Stimulated activated memory B cell treated with anti-CD40 and anti-IgM and Interleukin-4, amounts not matched to agents 10 μg/mL and 1 μg/mL and 100 μg/mL, for 72 hours (primary cell): ENCODE measurements around the gene GLRA3.
"Not testable (repeated sequence)": the region's sequence is repeated elsewhere in the genome, so short reads cannot be mapped to it uniquely, and the experiment has no call there.

Experiments
- ATAC-seq: fragments of 150-1000 bp; cut with Tn5 transposase; 2 replicates; pipeline ENCODE4 v1.10.0; 2021
- H3K27ac Mint-ChIP-seq: one replicate; pipeline ENCODE4 v1.8.0; 2022; ENCODE audit warnings: mild to moderate bottlenecking, mixed read lengths
- H3K27me3 Mint-ChIP-seq: one replicate; pipeline ENCODE4 v1.8.0; 2022; ENCODE audit warnings: mixed read lengths
- H3K36me3 Mint-ChIP-seq: one replicate; pipeline ENCODE4 v1.8.0; 2022; ENCODE audit warnings: mixed read lengths
- H3K4me1 Mint-ChIP-seq: one replicate; pipeline ENCODE4 v1.8.0; 2022; ENCODE audit warnings: mixed read lengths
- H3K4me3 Mint-ChIP-seq: one replicate; pipeline ENCODE4 v1.8.0; 2022; ENCODE audit warnings: mild to moderate bottlenecking, moderate library complexity, mixed read lengths
- H3K9me3 Mint-ChIP-seq: one replicate; pipeline ENCODE4 v1.8.0; 2022; ENCODE audit warnings: mixed read lengths

The GLRA3 gene

DNA sequence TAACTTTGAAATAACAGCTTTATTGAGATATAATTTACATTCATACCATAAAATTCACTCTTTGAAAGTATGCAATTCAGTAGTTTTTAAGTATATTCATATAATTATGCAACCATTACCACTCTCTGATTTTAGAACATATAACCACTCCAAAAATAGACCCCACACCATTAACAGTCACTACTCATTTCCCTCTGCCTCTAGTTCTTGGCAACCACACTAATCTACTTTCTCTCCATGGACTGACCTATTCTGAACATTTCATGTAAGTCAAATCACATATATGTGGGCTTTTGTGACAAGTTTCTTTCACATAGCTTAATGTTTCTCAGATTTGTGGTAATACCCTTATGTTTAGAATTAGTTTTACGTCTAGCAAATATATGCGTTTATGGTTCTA is 19.5 kb upstream of the GLRA3 start:
- Mint-ChIP-seq H3K36me3 (no peaks in the 10 kb centered on the region), H3K9me3 (peaks cover 3% of the 10 kb centered on the region), H3K4me3 (no peak overlapping the region), H3K27me3 (no peaks in the 10 kb centered on the region), H3K4me1 (no peaks in the 10 kb centered on the region), H3K27ac (no peak overlapping the region)
- no peak for ATAC-seq

DNA sequence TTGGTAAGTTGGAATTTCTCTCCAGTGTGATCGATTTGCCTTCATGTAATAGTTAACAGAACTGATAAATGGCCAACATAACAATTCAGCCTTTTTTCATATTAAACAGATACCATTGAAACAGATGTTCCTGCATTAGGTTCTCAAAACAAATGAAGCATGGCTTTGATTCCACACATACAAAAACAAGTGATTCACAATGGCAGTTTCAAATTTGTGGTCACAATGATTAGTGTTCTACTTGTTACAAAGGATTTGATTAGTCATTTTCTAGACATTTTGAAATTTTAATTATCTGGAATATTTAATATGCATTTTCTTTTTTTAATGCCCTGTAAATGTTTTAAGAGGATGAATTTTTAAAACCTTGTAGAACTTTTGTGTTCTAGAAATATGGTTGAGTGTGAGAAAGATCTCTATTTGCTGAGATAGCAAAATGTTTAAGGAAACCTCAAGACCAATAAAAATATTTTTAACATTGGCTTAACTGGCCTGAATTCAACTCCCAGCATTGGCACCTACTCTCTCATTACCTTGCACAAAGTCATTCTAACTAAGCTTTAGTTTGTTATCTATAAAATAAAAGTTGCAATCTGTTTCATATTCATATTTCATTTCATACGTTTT is 18.9 kb upstream of the GLRA3 start:
- Mint-ChIP-seq H3K4me3 (no peak overlapping the region), H3K9me3 (peaks cover 3% of the 10 kb centered on the region), H3K27me3 (no peaks in the 10 kb centered on the region), H3K27ac (no peak overlapping the region), H3K36me3 (no peaks in the 10 kb centered on the region), H3K4me1 (no peaks in the 10 kb centered on the region)
- ATAC-seq: no peak

DNA sequence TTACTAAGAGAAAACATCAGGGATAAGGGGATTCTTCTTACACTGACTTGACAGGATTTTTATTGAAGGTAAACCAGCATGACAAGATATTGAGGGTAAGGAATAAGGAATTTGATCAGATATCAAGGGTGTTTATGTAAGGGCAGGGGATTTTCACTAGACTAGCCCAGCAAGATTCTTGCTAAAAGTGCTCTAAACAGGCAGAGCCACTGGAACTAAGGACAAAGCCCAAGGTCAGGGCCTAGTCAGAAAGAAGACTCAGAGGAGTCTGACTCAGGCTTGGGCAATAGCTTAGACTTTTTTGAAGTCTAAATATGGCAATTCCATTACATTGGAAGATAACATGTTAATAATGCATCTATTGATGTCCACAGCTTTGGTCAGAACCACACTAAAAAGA is 6.5 kb upstream of the GLRA3 start:
- peaks cover 7% of the 10 kb centered on the region for H3K9me3 Mint-ChIP-seq
- no peak for ATAC-seq
- no peaks in the 10 kb centered on the region for H3K36me3 Mint-ChIP-seq
- H3K4me1 Mint-ChIP-seq: no peaks in the 10 kb centered on the region
- no peak overlapping the region for H3K27ac Mint-ChIP-seq
- H3K27me3 Mint-ChIP-seq: no peaks in the 10 kb centered on the region
- no peak overlapping the region for H3K4me3 Mint-ChIP-seq

DNA sequence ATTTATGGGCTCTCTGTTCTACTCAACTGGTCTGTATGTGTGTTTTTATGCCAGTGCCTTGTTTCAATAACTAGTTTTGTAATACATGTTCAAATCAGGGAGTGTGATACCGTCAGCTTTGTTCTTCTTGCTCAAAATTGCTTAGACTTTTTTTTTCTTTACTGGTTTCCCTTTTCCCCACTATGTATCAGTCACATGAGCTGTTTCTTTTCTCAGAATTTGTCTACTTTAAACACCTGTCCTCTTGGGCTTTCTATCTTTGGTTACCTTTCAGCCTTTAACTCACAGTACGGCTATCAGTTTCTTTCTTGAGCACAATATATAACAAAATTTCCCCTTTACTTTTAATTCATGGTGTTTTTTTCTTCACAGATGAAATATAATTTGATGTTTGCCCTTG is 5.4 kb upstream of the GLRA3 start:
- ATAC-seq: no peak
- no peaks in the 10 kb centered on the region for H3K36me3 Mint-ChIP-seq
- peaks cover 6% of the 10 kb centered on the region for H3K4me1 Mint-ChIP-seq

DNA sequence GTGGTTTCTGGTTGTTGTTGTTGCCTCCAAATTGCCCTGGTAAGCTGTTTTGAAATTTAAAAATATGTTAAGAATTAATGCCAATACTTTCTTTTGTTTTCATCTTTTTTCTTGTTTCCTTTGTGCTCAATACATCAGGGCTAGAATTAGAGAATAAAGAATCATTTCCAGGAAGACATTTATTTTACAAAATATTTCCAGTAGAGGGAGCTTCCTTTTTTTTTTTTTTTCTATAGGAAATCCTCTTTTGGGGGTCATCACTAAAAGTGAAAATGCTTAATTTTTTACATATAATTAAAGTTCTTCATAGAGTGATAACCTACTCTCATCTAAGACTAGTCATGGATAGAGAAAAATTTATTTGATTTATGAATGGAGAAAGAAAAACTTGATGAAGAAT is 2.4 kb downstream of the GLRA3 start:
- no peak for ATAC-seq
- Mint-ChIP-seq H3K27me3 (no peaks in the 10 kb centered on the region), H3K4me3 (no peak overlapping the region), H3K36me3 (no peaks in the 10 kb centered on the region), H3K27ac (no peak overlapping the region), H3K4me1 (peaks cover 11% of the 10 kb centered on the region), H3K9me3 (no peaks in the 10 kb centered on the region)

More for the DNA sequence above, 5.4 kb upstream of the GLRA3 start:
- Mint-ChIP-seq H3K4me3 (no peak overlapping the region), H3K27me3 (no peaks in the 10 kb centered on the region), H3K9me3 (peaks cover 3% of the 10 kb centered on the region), H3K27ac (no peak overlapping the region)

DNA sequence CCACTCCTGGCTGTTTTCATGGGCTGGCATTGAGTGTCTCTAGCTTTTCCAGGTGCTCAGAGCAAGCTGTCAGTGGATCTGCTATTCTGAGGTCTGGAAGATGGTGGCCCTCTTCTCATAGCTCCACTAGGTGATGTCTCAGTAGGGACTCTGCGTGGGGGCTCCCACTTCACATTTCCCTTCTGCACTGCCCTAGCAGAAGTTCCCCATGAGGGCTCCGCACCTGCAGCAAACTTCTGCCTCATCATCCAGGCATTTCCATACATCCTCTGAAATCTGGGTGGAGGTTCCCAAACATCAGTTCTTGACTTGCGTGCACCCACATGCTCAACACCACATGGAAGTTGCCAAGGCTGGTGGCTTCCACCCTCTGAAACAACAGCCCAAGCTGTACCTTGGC is 13.8 kb downstream of the GLRA3 start:
- H3K27me3 Mint-ChIP-seq: no peaks in the 10 kb centered on the region
- H3K27ac Mint-ChIP-seq: no peak overlapping the region
- no peak overlapping the region for H3K4me3 Mint-ChIP-seq
- peaks cover 10% of the 10 kb centered on the region for H3K9me3 Mint-ChIP-seq
- ATAC-seq: no peak
- H3K36me3 Mint-ChIP-seq: no peaks in the 10 kb centered on the region
- peaks cover 19% of the 10 kb centered on the region for H3K4me1 Mint-ChIP-seq

DNA sequence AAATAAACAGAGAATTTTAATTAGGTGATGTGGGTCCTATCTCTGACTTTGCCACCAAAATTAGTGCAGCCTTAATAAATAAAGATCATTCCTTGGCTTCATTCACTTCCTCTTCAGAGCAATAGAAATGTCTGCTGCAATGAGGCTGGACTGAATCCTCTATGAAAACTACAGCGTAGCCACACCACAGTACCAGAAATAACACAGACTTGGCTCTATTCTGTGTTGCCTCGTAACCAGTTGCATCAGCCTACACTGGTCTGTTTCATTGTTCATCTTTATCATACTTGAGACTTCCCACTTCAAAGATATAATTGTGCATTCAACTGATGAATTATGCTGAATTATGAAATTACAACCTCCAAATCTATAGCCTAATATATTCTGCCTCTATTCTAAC is 15.8 kb downstream of the GLRA3 start:
- Mint-ChIP-seq H3K4me1 (peaks cover 19% of the 10 kb centered on the region), H3K27ac (no peak overlapping the region), H3K9me3 (peaks cover 10% of the 10 kb centered on the region), H3K36me3 (no peaks in the 10 kb centered on the region), H3K27me3 (no peaks in the 10 kb centered on the region), H3K4me3 (no peak overlapping the region)
- no peak for ATAC-seq

DNA sequence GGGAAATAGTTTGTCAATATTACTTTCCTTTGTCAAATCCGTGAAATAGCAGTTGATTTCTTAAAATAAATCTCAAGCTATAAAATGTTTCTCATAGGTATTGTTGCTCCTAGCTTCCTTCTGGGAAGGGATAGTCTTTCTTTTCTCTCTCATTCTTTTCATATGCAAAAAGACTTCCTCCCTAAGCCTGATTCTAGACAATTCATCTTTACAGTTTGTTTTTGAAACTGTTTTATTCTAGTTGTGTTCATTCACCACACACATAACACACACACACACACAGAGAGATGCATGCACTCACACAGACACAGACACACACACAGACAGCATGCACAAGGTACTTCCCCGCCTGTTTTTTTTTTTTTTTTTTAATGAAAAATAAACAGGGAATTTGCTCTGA is 18.2 kb downstream of the GLRA3 start:
- Mint-ChIP-seq H3K36me3 (no peaks in the 10 kb centered on the region), H3K27me3 (no peaks in the 10 kb centered on the region), H3K4me1 (peaks cover 19% of the 10 kb centered on the region), H3K4me3 (no peak overlapping the region), H3K27ac (no peak overlapping the region), H3K9me3 (peaks cover 7% of the 10 kb centered on the region)
- ATAC-seq: no peak

DNA sequence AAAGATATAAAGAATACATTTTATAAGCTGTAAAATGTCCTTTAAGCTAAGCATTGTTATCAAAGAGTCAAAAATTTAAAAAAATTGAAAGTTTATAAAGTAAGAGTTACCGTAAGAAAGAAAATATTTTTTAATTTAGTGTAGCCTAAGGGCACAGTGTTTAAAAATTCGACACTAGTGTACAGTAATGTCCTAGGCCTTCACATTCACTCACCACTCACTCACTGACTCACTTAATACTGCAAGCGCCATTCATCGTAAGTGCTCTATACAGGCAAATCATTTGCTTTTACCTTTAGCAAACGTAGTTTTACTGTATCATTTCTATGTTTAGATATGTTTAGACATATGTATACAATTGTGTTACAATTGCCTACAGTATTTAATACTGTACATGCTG is 20.2 kb downstream of the GLRA3 start:
- peaks cover 4% of the 10 kb centered on the region for H3K9me3 Mint-ChIP-seq
- no peaks in the 10 kb centered on the region for H3K27me3 Mint-ChIP-seq
- no peak overlapping the region for H3K4me3 Mint-ChIP-seq
- no peak for ATAC-seq
- no peak overlapping the region for H3K27ac Mint-ChIP-seq
- no peaks in the 10 kb centered on the region for H3K36me3 Mint-ChIP-seq
- peaks cover 19% of the 10 kb centered on the region for H3K4me1 Mint-ChIP-seq

DNA sequence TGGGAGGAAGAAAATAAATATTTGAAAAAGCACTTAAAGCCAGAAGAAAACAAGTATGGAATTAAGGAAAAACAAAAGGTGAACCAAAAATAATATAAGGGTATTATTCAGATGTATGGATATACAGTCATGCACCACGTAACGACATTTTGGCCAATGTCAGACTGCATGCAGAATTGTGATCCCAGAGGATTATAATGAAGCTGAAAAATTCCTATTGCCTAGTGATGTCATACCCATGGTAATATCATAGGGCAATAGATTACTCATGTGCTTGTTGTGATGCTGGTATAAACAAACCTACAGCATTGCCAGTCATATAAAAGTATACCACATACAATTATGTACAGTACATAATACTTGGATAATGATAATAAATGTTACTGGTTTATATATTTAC is 20.9 kb downstream of the GLRA3 start:
- Mint-ChIP-seq H3K9me3 (no peaks in the 10 kb centered on the region), H3K27me3 (no peaks in the 10 kb centered on the region), H3K4me3 (no peak overlapping the region), H3K36me3 (no peaks in the 10 kb centered on the region), H3K4me1 (peaks cover 19% of the 10 kb centered on the region), H3K27ac (no peak overlapping the region)
- ATAC-seq: no peak

DNA sequence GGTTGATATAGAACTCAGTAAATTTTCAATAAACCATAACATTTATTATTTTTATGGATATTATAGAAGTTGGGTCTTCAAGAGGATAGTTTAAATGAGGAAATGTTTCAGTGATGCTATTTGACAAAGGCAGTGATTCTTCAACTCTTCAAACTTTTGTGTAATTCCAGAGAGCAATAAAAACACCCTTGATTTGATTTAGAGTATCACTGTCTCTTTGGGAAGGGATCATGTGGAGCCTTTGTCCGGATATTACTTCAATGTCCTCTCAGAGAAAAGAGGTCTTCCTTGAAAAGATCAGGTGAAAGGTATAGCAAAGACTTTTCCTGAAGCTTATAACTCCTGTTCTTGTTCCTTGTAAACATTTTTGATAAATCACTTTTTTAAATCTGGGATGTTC is 23.3 kb downstream of the GLRA3 start:
- Mint-ChIP-seq H3K9me3 (peaks cover 8% of the 10 kb centered on the region), H3K36me3 (no peaks in the 10 kb centered on the region), H3K27ac (no peak overlapping the region), H3K4me1 (peaks cover 2% of the 10 kb centered on the region), H3K27me3 (no peaks in the 10 kb centered on the region), H3K4me3 (no peak overlapping the region)
- no peak for ATAC-seq

DNA sequence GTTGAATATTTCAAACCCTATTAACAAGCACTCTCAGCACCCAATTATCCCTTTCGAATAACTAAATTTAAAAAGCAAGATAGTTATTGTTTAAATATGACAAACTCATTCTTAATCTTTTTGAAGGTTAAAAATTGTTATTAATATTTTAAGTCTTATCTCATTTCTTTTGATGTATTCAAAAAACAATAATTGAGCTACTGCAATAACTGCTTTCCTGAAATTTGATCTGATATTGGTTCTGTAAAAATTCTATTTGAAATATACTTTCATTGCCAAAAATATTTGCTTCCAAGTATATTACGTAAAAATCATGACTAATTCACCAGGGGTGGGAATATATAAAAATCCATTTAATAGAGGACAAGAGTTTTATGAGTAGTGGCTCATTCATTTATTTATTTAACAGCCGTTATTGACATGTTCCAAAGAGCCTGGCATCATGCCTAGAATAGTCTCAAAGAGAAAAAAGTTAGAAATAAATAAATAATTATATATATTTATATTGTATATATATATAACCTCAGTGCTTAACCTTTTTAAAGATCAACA is 34.4 kb downstream of the GLRA3 start:
- no peaks in the 10 kb centered on the region for H3K27me3 Mint-ChIP-seq
- H3K4me1 Mint-ChIP-seq: no peaks in the 10 kb centered on the region
- H3K4me3 Mint-ChIP-seq: no peak overlapping the region
- H3K36me3 Mint-ChIP-seq: no peaks in the 10 kb centered on the region
- no peak overlapping the region for H3K27ac Mint-ChIP-seq
- H3K9me3 Mint-ChIP-seq: peaks cover 6% of the 10 kb centered on the region
- ATAC-seq: no peak

DNA sequence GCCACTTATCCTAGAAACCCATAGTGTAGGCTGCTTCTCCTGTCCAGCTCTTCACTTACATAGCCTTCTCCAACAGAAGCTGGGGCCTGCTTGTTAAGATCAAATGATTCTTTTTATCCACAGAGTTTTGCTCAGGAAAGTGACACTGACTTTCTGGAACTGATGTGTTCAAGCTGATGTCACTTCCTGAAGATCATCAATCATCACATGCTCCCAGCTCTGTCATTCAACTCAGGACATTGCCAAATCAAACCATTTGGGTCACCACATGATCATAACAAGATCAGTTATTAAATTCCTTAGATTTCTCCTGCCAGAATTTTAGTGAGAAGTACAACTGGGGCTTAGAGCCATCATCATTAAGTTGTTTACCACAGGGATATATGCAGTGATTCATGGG is 39.4 kb downstream of the GLRA3 start:
- no peaks in the 10 kb centered on the region for H3K4me1 Mint-ChIP-seq
- ATAC-seq: no peak

DNA sequence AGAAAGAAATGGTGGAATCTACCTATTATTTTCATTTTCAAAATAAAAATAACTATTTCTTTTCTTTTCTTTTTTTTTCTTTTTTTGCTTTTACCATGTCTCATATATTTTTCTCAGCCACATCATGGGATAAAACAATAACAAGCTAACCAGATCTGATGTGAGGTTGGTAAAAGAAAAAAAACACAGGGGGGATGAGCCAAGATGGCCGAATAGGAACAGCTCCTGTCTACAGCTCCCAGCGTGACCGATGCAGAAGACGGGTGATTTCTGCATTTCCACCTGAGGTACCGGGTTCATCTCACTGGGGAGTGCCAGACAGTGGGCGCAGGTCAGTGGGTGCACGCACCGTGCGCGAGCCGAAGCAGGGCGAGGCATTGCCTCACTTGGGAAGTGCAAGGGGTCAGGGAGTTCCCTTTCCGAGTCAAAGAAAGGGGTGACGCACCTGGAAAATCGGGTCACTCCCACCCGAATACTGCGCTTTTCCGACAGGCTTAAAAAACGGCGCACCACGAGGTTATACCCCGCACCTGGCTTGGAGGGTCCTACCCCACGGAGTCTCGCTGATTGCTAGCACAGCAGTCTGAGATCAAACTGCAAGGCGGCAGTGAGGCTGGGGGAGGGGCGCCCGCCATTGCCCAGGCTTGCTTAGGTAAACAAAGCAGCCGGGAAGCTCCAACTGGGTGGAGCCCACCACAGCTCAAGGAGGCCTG is 50.6 kb downstream of the GLRA3 start:
- H3K36me3 Mint-ChIP-seq, H3K4me1 Mint-ChIP-seq, ATAC-seq, H3K4me3 Mint-ChIP-seq, H3K9me3 Mint-ChIP-seq, H3K27ac Mint-ChIP-seq, H3K27me3 Mint-ChIP-seq: not testable (repeated sequence)

More for the DNA sequence above, 39.4 kb downstream of the GLRA3 start:
- H3K27ac Mint-ChIP-seq: no peak overlapping the region
- no peaks in the 10 kb centered on the region for H3K36me3 Mint-ChIP-seq
- H3K27me3 Mint-ChIP-seq: no peaks in the 10 kb centered on the region
- H3K9me3 Mint-ChIP-seq: peaks cover 6% of the 10 kb centered on the region
- no peak overlapping the region for H3K4me3 Mint-ChIP-seq

DNA sequence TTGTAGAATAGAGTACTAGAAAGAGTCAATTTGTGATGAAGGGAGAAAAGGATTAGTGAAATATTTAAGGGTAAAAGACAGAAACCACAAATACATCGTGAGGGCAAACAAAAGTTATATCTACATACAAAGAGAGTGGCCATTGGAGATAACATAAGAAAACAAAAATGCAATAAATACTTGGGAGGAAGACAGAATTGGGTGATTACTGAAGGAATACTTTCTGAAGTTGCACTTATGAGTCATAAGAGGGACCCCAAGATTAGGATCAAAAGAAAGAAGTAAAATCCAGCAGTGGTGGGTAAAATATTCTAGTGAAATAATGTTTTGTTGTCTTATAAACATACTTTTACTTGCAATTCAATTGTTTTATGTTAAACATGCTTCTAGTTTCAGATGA is 53.7 kb downstream of the GLRA3 start:
- Mint-ChIP-seq H3K4me3 (no peak overlapping the region), H3K36me3 (no peaks in the 10 kb centered on the region), H3K27me3 (no peaks in the 10 kb centered on the region), H3K9me3 (peaks cover 2% of the 10 kb centered on the region), H3K4me1 (no peaks in the 10 kb centered on the region), H3K27ac (no peak overlapping the region)
- no peak for ATAC-seq

DNA sequence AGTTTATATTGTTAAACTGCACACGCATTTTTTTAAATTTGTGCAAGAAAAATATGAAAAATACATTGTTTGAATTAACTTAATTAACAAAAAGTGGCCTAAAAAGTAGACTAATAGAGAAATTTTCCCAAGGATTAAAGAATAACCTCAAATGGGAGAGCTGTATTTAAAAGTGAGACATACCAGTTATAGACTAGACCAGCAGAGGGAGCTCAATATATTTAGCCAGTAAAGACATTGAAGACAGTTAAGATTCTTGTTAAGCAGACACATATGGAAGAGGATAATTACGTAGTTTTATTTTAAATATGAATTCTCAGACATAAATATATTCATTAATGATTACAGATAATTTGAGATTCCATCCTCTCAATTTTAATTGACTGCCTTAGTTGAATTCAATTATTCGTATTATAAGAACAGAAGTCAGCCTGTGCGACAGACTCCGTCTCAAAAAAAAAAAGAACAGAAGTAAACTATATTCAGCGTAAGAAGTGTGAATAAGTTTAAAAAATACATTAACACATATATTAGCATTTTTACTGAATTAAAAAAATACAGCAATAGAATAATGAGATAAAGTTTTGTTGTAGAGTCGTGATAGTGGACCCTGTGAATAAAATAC is 64.8 kb downstream of the GLRA3 start:
- Mint-ChIP-seq H3K4me3 (no peak overlapping the region), H3K36me3 (no peaks in the 10 kb centered on the region), H3K4me1 (peaks cover 11% of the 10 kb centered on the region), H3K27ac (no peak overlapping the region), H3K27me3 (no peaks in the 10 kb centered on the region), H3K9me3 (no peaks in the 10 kb centered on the region)
- no peak for ATAC-seq
